A549 (cell line): ENCODE results near the gene SYMPK.

Experiments used
- CBX2 ChIP-seq: fragments of 200-600 bp; sonication (generic); IDR thresholded peaks from 2 replicates; pipeline ENCODE4 v1.6.1; 2016; ENCODE audit warnings: low read depth, mild to moderate bottlenecking, borderline replicate concordance
- EP300 ChIP-seq, 2 experiments: fragments of >200 bp; sonication (Bioruptor Twin); formaldehyde crosslinking; IDR thresholded peaks; 2 replicates in 1 of 2; 3 replicates in 1 of 2; pipeline ENCODE4 v1.6.1; 2016 to 2017
- ESRRA ChIP-seq: fragments of 150-350 bp; IDR thresholded peaks from 2 replicates; pipeline ENCODE4 v1.6.1; 2014; ENCODE audit warnings: mild to moderate bottlenecking, low read length, borderline replicate concordance
- HDAC2 ChIP-seq: fragments of 200-600 bp; sonication (generic); IDR thresholded peaks from 2 replicates; pipeline ENCODE4 v1.6.1; 2016
- JUN ChIP-seq, 2 experiments: fragments of >200 bp; sonication (Bioruptor Twin); formaldehyde crosslinking; IDR thresholded peaks; 2 replicates in 1 of 2; 3 replicates in 1 of 2; pipeline ENCODE4 v1.6.1; 2016 to 2017
- POLR2A ChIP-seq: IDR thresholded peaks from 2 replicates; pipeline ENCODE4 v1.6.1; 2012; ENCODE audit warnings: mild to moderate bottlenecking, low read length
- REST ChIP-seq: fragments of 200-600 bp; sonication (generic); IDR thresholded peaks from 2 replicates; pipeline ENCODE4 v1.6.1; 2016; ENCODE audit warnings: antibody characterized with exemption, mild to moderate bottlenecking, moderate library complexity
- TF ChIP-seq, protein P1 (sequence below): fragments of >200 bp; sonication (Bioruptor Twin); formaldehyde crosslinking; IDR thresholded peaks from 3 replicates; pipeline ENCODE4 v1.5.1; 2016

DNA sequence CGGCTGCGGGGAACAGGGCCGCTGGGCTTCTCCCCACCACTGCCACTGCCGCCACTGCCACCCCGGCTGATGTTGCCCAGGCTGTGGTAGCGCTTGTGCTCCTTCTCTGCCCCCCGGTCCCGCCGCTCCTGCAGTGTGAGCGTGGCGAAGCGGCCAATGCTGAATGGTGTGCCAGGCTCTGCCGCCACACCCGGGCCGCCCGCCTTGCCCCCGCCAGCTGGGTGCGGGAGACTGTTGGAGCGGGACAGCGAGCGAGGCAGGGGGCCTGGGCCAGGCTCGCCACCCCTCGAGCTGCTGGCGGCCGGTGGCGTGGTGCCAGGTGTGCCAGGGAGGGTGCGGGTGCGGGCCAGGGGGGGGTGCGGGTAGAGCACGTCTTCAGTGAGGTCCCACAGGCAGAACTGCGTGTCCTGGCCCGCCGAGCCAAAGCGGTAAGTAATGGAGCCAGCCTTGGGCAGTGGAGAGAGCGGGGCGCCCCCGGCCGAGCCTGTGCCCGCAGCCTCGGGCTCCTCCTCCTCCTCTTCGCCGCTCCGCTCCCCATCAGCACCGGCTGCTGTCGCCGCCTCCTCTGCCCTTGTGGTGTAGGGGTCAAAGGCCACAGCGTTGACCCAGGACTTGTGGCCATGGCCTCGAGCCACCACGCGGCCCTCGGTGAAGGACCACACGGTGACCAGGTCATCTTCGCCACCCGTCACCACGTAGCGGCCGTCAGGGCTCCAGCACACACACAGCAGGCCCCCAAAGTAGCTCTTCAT is 77.0 kb downstream of the SYMPK start:
- TF ChIP-seq JUN (IDR thresholded peaks at IDR 0.05) = no peak
- no peak for TF ChIP-seq POLR2A
- TF ChIP-seq ESRRA = no peak
- no peak for TF ChIP-seq REST
- no peak for TF ChIP-seq HDAC2
- TF ChIP-seq, protein P1, sequence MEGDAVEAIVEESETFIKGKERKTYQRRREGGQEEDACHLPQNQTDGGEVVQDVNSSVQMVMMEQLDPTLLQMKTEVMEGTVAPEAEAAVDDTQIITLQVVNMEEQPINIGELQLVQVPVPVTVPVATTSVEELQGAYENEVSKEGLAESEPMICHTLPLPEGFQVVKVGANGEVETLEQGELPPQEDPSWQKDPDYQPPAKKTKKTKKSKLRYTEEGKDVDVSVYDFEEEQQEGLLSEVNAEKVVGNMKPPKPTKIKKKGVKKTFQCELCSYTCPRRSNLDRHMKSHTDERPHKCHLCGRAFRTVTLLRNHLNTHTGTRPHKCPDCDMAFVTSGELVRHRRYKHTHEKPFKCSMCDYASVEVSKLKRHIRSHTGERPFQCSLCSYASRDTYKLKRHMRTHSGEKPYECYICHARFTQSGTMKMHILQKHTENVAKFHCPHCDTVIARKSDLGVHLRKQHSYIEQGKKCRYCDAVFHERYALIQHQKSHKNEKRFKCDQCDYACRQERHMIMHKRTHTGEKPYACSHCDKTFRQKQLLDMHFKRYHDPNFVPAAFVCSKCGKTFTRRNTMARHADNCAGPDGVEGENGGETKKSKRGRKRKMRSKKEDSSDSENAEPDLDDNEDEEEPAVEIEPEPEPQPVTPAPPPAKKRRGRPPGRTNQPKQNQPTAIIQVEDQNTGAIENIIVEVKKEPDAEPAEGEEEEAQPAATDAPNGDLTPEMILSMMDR = no peak
- no peak for TF ChIP-seq CBX2
- TF ChIP-seq EP300 (IDR thresholded peaks at IDR 0.05) = no peak
